ENCODE measurements around the gene CELSR1.

Gene CELSR1

GRCh38 chr22:46379066-46379930, 158.1 kb downstream of the CELSR1 start:
- no peak for TF ChIP-seq CTCF (IDR thresholded peaks at IDR 0.05)
- no peak for DNase-seq (ENCODE audit: low spot score)
- Histone ChIP-seq H3K4me3 (no peak overlapping the region), H3K27ac (no peak overlapping the region)

GRCh38 chr22:46378426-46379065, 158.9 kb downstream of the CELSR1 start:
- no peak for DNase-seq (ENCODE audit: low spot score)
- H3K27ac ChIP-seq = no peak overlapping the region
- H3K4me3 ChIP-seq = no peak overlapping the region
- TF ChIP-seq CTCF (IDR thresholded peaks at IDR 0.05) = no peak

GRCh38 chr22:46377525-46378425, 159.6 kb downstream of the CELSR1 start:
- no peak for DNase-seq (ENCODE audit: low spot score)
- no peak overlapping the region for H3K27ac ChIP-seq
- TF ChIP-seq CTCF (IDR thresholded peaks at IDR 0.05) = no peak
- H3K4me3 ChIP-seq = no peak overlapping the region

GRCh38 chr22:46376908-46377524, 160.4 kb downstream of the CELSR1 start:
- H3K4me3 ChIP-seq = no peak overlapping the region
- TF ChIP-seq CTCF (IDR thresholded peaks at IDR 0.05) = no peak
- H3K27ac ChIP-seq = no peak overlapping the region
- no peak for DNase-seq (ENCODE audit: low spot score)

GRCh38 chr22:46376111-46376510, 161.3 kb downstream of the CELSR1 start:
- Histone ChIP-seq H3K27ac (no peak overlapping the region), H3K4me3 (no peak overlapping the region)
- TF ChIP-seq CTCF (IDR thresholded peaks at IDR 0.05) = no peak
- no peak for DNase-seq (ENCODE audit: low spot score)

- no peak for DNase-seq (ENCODE audit: low spot score)
- no peak overlapping the region for H3K27ac ChIP-seq
- no peak for TF ChIP-seq CTCF (IDR thresholded peaks at IDR 0.05)
- H3K4me3 ChIP-seq = no peak overlapping the region
Observed at GRCh38 chr22:46374663-46375474, 162.6 kb downstream of the CELSR1 start.

Data from coronary artery (tissue), 2 donors.